ENCODE results near the gene EPHA4.

The EPHA4 gene

GRCh38 chr2:221572219-221572820 is at the start of gene EPHA4:
TSS of gene EPHA4 (minus strand) at chr2:221572304. CDS start at chr2:221572248, 56 bp downstream.
- FAIRE-seq, result no peak

GRCh38 chr2:221618007-221618406 is 45.9 kb upstream of the EPHA4 start:
- FAIRE-seq, result no peak

DNA sequence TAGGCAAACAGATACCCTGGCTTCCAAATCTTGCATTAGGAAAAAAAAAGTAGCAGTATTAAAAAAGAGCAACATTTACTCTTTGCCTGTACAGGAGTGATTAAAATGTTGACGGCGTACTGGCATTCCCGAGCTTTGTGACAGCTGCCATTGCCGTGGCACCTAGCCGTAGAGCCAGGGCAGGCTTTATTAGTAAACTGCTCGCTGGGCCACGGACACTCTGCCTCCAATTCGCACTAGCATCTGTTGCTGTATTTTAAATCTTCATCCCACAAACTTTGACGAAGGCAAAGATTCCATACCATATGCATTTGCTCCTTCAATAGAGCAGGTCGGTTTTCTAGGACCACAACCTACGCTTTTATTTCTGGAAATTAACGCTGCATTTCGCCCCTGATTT is 44.5 kb upstream of the EPHA4 start:
- FAIRE-seq, result no peak

GRCh38 chr2:221614274-221614673 is 42.2 kb upstream of the EPHA4 start:
- FAIRE-seq, result no peak

DNA sequence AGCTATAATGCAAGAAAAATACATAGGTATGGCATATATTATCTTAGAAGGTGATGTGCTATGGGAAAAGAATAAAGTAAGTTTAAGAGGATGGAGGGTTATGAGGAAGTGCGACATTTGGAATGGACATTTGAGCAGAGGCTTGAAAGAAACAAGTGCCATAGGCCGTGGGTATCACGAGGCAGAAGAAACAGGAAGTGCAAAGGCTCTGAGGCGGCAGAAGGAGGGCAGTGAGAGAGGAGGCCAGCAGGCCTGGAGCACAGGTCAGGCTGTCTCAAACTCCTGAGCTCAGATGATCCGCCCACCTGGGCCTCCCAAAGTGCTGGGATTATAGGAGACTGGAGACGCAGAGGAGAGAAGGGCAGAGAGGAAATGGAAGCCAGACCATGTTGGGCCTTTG is 40.7 kb upstream of the EPHA4 start:
- no peak for FAIRE-seq

- no peak for FAIRE-seq
These were observed 40.1 kb upstream of the EPHA4 start for GRCh38 chr2:221612161-221612560.

DNA sequence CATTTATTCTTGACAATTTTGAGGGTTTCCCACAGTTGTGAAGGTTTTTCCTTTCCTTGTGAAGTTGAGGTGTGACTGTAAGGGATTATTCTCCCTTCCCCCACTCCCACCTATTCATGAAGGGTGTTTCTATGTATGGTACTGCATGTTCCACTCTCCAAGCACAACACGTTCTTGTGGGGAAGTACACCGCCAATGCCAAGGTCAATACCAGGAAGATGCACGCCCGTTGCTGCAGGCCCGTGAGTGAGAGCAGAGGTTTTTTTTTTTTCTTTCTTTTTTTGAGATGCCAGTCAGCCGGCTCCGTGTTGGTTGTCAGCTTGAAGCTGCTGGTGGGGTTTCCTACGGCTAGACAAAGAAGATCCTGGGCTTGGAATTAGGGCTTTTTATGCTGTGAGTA is 38.6 kb upstream of the EPHA4 start:
- no peak for FAIRE-seq

DNA sequence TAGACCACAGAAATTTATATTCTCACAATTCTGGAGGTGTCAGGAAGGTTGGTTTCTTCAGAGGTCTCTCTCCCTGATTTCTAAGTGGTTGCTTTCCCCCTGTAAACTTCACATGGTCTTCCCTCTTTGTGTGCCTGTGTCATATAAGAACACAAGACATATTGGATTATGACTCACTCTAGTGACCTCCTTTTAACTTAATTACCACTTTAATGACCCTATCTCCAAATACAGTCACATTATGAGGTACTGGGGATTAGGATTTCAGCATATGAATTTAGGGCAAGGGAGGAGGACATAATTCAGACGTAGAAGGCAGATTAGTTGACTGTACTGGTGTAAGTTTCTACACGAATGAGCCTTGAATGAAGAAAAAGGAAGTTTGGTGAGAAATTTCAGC is 38.2 kb upstream of the EPHA4 start:
- no peak for FAIRE-seq

GRCh38 chr2:221608442-221608841 is 36.3 kb upstream of the EPHA4 start:
- FAIRE-seq, result no peak

DNA sequence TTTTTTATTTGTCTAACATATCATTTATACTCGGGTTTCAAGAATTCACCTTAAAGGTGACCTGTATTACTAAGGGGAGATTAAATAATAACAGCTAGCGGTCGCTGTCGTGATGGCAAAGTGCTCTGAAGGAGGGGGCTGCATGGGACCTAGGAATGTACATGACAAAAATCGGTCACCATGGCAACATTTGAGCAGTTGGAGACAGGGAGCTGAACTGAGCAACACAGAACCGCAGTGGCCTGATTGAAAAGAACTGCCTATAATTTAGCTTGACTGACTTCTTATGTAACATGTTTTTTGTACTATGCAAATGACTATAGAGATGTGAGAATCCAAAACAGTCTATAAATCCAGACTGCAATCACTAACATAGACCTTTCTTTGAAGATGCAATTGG is 34.3 kb upstream of the EPHA4 start:
- FAIRE-seq, result no peak

- no peak for FAIRE-seq
These were observed 33.7 kb upstream of the EPHA4 start for GRCh38 chr2:221605751-221606240.

- no peak for FAIRE-seq
These were observed 30.8 kb upstream of the EPHA4 start for GRCh38 chr2:221602938-221603337.

DNA sequence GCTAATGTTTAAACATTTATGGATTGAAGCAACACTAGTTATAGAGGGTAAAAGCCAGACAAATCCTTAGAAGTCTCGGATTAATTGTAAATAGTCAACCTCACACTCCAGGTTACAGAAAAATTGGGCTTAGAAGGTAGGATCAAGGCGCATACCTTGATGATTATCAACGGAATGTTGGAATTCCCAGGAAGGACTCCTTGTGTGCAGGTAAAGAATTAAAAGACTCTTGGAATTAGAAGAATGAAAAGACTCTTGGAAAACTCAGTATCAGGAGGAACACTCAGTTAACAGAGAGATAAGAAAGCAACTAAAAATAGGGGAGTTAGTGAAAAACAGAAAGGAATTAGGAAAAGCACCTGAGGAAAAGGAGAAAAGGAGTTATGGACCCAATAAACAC is 29.3 kb upstream of the EPHA4 start:
- no peak for FAIRE-seq

GRCh38 chr2:221600388-221600787 is 28.3 kb upstream of the EPHA4 start:
- FAIRE-seq, result no peak

DNA sequence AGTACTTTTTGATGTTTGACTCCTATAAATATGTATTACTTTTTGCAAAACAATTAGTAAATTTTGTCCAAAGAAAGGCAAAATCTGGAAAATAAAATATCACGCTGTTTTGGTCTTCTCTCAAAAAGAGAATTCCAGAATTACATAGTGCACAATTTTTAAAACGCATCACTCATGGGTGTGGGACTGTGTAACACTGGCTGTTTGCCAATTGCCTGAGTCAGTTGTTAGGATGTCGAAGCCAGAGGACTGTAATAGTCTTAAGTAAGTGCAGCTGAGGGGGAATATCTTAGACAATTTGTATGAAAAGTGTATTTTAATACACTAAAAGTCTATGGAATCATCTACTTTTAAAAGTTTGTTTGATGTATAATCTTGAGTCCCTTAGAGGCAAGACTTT is 24.1 kb upstream of the EPHA4 start:
- no peak for FAIRE-seq

DNA sequence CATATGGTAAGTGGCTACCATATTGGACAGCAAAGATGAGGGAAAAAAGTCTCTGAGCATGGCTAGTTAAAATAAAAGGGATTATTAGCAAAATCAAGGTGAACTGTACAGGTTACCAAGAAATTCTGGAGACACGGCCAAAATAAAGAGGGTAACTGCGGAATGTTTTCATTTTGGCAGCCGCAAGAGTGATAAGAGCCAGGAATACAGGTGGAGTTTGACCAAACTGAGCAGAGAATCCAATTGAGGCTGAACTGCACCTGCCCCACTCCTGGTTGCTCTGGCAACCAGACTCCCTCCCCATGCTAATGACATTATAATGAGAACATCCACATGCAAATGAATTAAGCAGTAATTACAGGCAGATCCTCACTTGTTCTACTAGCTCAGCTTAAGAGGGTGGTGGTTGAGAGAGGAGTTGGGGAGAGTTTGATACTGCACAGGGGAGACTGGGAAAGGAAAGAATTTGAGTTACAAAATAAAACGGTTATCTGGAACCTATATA is 18.8 kb upstream of the EPHA4 start:
- FAIRE-seq, result no peak

DNA sequence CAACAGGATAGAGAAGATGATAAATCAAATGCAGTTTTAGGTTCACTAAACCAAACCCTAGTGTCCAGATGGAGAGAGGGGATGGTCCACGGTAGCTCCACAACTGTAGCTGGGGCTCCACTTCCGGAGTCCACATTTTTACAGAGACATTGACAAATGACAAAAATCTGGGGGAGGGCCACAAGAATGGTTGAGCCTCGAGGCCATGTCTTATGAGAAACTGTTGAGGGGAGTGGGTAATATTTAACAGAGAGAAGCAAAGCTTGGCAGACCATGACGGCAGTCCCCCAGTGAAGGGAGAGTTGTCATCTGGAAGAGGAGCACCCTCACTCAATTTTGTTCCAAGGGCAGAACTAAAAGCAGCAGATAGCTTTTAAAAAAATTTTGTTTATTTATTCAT is 17.6 kb upstream of the EPHA4 start:
- no peak for FAIRE-seq

DNA sequence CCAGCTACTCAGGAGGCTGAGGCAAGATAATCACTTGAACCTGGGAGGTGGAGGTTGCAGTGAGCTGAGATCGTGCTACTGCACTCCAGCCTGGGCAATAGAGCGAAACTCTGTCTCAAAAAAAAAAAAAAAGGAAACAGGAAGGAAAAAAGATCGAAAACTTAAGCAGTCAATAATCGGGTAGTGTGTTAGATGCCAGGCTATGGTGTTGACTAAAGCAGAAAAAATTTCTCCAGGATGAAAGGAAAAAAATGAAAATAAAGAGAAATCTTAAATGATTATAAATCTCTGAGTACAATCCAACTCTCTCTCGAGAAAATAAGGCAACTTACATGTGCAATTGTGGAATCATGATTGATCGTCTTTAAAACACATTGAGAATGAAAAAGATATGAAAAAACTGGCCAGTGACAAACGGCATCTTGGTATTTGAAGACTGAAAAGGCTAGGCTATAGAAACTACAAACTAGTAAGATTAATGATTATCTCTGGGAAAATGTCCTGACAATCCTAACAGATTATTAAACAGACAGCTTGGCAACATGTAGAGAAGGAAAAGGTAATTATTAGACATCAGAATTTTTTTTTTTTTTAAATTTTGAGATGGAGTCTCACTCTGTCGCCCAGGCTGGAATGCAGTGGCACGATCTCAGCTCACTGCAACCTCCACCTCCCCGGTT is 16.3 kb upstream of the EPHA4 start:
- no peak for FAIRE-seq

- peak; percentile 47 for FAIRE-seq
These were observed 9.9 kb upstream of the EPHA4 start for GRCh38 chr2:221581986-221582385.

- FAIRE-seq, result no peak
These were observed 2.1 kb upstream of the EPHA4 start for GRCh38 chr2:221574231-221574570.

- no peak for FAIRE-seq
These were observed 1.5 kb upstream of the EPHA4 start for GRCh38 chr2:221573430-221574230.

DNA sequence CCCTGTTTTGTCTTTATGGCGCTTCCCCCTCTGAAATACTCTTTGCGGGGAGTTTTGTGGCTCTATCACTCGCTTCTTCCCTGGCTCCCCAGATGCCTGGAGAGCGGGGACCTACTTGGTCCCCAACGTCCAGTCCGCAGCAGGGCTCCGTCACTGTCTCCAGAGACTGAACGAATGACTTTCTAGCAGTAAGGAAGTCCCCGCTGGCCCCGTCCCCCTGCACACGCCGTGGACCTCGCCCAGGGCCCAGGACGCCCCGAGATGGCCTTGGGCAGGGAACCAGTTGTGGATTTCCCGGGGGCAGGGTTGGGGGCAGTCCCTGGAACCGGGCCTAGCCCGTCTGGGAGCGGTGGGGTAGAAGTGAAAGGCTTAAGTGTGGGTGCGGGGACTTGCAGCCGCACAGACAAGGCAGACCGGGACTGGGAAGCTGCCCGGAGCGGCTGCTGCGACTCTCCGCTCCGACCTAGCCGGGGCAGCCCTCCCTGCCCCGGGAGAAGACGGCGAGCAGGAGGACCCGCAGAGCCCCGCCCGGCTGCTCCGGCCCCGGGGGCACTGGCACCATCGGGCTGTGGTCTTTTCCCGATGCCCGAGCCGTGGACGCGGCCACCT is 821 bp upstream of the EPHA4 start:
- no peak for FAIRE-seq

DNA sequence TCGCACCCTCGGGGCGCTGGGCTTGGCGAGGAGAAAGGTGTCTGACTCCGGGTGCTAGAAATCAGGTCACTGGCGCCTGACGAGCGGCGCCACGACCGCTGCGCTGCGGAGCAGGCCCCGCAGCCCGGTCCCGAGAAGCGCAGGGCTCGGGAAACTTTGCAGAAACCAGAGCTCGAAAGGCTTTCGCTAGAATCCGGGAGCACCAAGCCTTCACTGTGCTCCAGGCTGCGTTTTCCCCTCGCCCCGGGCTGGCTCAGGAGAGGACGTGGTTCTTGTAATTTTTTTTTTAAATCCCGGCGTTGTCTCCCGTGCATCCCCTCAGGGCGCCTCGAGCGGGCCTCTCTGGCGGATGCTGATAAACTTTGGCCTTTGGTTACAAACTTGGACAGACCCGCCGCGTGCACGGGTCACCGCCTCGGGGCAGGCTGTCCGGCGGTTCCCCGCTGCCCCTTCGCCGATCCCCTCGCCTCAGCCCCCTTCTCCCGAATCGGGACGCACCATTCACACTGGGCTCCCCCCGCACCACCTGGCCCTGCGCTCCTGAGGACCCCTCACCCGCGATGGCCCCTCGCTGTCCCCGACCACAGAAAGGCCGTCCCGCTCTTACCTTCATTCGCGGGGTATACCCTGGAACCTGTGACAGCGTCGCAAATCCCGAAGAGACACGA is 419 bp downstream of the EPHA4 start:
- FAIRE-seq, result no peak
